Upper lobe of left lung (tissue), 4 donors: ENCODE data around the gene OR5D18.

Source experiments
- POLR2A ChIP-seq, 4 donors: fragments of 450-650 bp; IDR thresholded peaks; one replicate each; pipeline ENCODE4 v1.5.1; 2016 to 2017; ENCODE audit warnings: antibody characterized with exemption in 4 of 4, mild to moderate bottlenecking in 2 of 4
- TF ChIP-seq, protein P1 (sequence below), 6 experiments: fragments of 450-650 bp in 4 of 6; fragments of 200-600 bp in 2 of 6; sonication (generic) in 2 of 6; IDR thresholded peaks; one replicate each; pipeline ENCODE4 v1.5.1; 2016 to 2019; ENCODE audit warnings: antibody characterized with exemption in 6 of 6

- TF ChIP-seq POLR2A (IDR thresholded peaks at IDR 0.05) = no peak
- TF ChIP-seq, protein P1, sequence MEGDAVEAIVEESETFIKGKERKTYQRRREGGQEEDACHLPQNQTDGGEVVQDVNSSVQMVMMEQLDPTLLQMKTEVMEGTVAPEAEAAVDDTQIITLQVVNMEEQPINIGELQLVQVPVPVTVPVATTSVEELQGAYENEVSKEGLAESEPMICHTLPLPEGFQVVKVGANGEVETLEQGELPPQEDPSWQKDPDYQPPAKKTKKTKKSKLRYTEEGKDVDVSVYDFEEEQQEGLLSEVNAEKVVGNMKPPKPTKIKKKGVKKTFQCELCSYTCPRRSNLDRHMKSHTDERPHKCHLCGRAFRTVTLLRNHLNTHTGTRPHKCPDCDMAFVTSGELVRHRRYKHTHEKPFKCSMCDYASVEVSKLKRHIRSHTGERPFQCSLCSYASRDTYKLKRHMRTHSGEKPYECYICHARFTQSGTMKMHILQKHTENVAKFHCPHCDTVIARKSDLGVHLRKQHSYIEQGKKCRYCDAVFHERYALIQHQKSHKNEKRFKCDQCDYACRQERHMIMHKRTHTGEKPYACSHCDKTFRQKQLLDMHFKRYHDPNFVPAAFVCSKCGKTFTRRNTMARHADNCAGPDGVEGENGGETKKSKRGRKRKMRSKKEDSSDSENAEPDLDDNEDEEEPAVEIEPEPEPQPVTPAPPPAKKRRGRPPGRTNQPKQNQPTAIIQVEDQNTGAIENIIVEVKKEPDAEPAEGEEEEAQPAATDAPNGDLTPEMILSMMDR (IDR thresholded peaks at IDR 0.05) = no peak
Observed at GRCh38 chr11:55793321-55793720, 26.1 kb upstream of the OR5D18 start.
